ENCODE measurements around the gene MYEOV. TPM values are rescaled to one million over a fixed set of nuclear protein-coding genes. Genes with fewer than 3 reads are reported as not detected.
A peak's percentile ranks its signal among the peaks of the same experiment; 100 is the strongest.

Gene MYEOV
- total RNA-seq, 1 experiment from 2014 or later, result 0.52 TPM

GRCh38 chr11:69307871-69308431 lies 14.0 kb downstream of the MYEOV start:
- Histone ChIP-seq H3K4me1 (no peaks in the 10 kb centered on the region), H3K27me3 (replicated peaks; ENCODE audit: control insufficient read depth, insufficient read depth, low read length) (no peaks in the 10 kb centered on the region), H3K9me3 (no peaks in the 10 kb centered on the region), H3K4me3 (ENCODE audit: low read depth, low read length) (no peak overlapping the region), H3K36me3 (ENCODE audit: control insufficient read depth, insufficient read depth, low read length) (no peaks in the 10 kb centered on the region)
- Mint-ChIP-seq H3K27ac (ENCODE audit: unreplicated experiment) (peak overlapping the region; percentile 3), H3K36me3 (ENCODE audit: insufficient read depth, unreplicated experiment) (no peaks in the 10 kb centered on the region), H3K4me3 (ENCODE audit: unreplicated experiment) (no peak overlapping the region), H3K9me3 (ENCODE audit: unreplicated experiment) (no peaks in the 10 kb centered on the region), H3K27me3 (ENCODE audit: insufficient read depth, unreplicated experiment) (no peaks in the 10 kb centered on the region), H3K4me1 (ENCODE audit: low read depth, unreplicated experiment) (peaks cover 4% of the 10 kb centered on the region)
- TF ChIP-seq, protein P1, sequence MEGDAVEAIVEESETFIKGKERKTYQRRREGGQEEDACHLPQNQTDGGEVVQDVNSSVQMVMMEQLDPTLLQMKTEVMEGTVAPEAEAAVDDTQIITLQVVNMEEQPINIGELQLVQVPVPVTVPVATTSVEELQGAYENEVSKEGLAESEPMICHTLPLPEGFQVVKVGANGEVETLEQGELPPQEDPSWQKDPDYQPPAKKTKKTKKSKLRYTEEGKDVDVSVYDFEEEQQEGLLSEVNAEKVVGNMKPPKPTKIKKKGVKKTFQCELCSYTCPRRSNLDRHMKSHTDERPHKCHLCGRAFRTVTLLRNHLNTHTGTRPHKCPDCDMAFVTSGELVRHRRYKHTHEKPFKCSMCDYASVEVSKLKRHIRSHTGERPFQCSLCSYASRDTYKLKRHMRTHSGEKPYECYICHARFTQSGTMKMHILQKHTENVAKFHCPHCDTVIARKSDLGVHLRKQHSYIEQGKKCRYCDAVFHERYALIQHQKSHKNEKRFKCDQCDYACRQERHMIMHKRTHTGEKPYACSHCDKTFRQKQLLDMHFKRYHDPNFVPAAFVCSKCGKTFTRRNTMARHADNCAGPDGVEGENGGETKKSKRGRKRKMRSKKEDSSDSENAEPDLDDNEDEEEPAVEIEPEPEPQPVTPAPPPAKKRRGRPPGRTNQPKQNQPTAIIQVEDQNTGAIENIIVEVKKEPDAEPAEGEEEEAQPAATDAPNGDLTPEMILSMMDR (IDR thresholded peaks at IDR 0.05; ENCODE audit: insufficient read depth in 1 of 2, low read depth in 1 of 2, low read length in 1 of 2, severe bottlenecking in 1 of 2, unreplicated experiment in 1 of 2), result no peak
- ChIA-PET POLR2A (no interaction called here), CTCF (no interaction called here)
- no TSS peak for BruUV-seq (replicated peaks)
- peak in 1 of 2 experiments; percentile 42 for DNase-seq
- intact Hi-C loops (cut with micrococcal nuclease; ENCODE audit: unreplicated experiment), result no loop called here

DNA sequence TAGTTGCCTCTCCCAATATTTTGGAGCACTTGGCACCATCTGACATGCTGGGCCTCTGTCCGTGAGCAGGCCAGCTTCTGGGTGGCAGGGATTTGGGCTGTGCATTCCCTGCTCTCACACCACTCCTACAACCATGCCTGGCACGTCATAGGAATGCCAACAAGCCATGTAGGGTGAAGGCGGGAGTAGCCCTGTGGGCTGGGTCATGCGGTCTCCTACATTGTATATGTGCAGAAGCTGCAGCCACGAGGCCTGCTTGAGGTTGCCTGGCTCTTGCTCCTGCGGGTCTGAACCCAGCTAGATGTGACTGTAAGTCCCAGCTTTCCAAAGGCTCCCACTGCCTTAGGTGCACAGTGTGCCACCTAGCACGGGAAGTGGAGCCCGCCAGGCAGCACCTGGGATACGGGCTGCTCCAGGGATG lies 14.5 kb downstream of the MYEOV start:
- Mint-ChIP-seq H3K27me3 (ENCODE audit: insufficient read depth, unreplicated experiment) (no peaks in the 10 kb centered on the region), H3K9me3 (ENCODE audit: unreplicated experiment) (no peaks in the 10 kb centered on the region), H3K36me3 (ENCODE audit: insufficient read depth, unreplicated experiment) (no peaks in the 10 kb centered on the region), H3K27ac (ENCODE audit: unreplicated experiment) (peak overlapping the region; percentile 3), H3K4me3 (ENCODE audit: unreplicated experiment) (no peak overlapping the region), H3K4me1 (ENCODE audit: low read depth, unreplicated experiment) (no peaks in the 10 kb centered on the region)
- no TSS peak for BruUV-seq (replicated peaks)
- H3K4me3 ChIP-seq (ENCODE audit: low read depth, low read length), result no peak overlapping the region
- TF ChIP-seq, protein P1 (IDR thresholded peaks at IDR 0.05; ENCODE audit: insufficient read depth in 1 of 2, low read depth in 1 of 2, low read length in 1 of 2, severe bottlenecking in 1 of 2, unreplicated experiment in 1 of 2), result no peak
- H3K27me3 ChIP-seq (replicated peaks; ENCODE audit: control insufficient read depth, insufficient read depth, low read length), result no peaks in the 10 kb centered on the region
- DNase-seq, result peak in 1 of 2 experiments; percentile 27
- no peaks in the 10 kb centered on the region for H3K9me3 ChIP-seq
- ChIA-PET POLR2A (no interaction called here), CTCF (interaction anchor here (0.7 to 1.1 kb wide), 2 partner anchors 10 to 20 kb away, joined by 3 read pairs; no protein-coding TSS in a partner anchor)
- intact Hi-C loops (cut with micrococcal nuclease; ENCODE audit: unreplicated experiment), result no loop called here
- H3K36me3 ChIP-seq (ENCODE audit: control insufficient read depth, insufficient read depth, low read length), result no peaks in the 10 kb centered on the region
- no peaks in the 10 kb centered on the region for H3K4me1 ChIP-seq

DNA sequence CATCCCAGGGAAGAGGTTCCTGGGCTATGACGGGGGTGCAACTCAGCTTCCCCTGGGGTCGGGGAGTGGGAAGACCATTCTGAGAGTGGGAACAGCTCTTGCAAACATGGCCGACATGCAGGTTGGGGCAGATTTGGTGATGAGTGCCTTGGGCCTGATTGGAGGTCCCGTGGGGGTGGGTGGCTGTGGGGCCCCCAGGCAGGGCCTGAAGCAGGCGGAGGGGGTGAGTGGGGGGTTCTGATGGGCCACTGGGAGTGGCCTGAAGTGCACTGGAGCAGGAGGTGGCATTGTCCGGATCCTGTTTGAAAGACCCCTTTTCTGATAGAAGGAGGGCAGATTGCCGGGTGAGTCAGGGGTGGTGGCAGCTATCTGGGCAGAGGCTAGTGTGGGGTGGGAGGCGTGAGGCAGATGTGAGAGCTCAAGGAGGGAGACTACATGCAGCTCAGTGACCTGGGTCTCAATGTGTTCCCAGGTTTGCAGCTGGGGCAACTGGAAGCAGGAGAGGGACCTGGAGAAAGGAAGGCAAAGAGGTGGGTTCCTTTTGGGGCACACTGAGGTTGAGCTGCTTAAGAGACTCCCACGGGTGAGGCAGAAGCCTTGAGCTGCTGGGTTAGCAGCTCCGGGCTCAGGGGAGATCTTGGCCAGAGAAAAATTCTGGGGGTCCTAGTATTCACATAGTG lies 15.1 kb downstream of the MYEOV start:
- intact Hi-C loops (cut with micrococcal nuclease; ENCODE audit: unreplicated experiment), result no loop called here
- POLR2A ChIA-PET, result no interaction called here
- no peaks in the 10 kb centered on the region for H3K27me3 Mint-ChIP-seq (ENCODE audit: insufficient read depth, unreplicated experiment)
- TF ChIP-seq, protein P1 (IDR thresholded peaks at IDR 0.05; ENCODE audit: insufficient read depth in 1 of 2, low read depth in 1 of 2, low read length in 1 of 2, severe bottlenecking in 1 of 2, unreplicated experiment in 1 of 2), result no peak
- no peaks in the 10 kb centered on the region for H3K4me1 ChIP-seq
- no peaks in the 10 kb centered on the region for H3K9me3 ChIP-seq
- H3K4me3 Mint-ChIP-seq (ENCODE audit: unreplicated experiment), result no peak overlapping the region
- CTCF ChIA-PET, result interaction anchor here (0.7 to 1.1 kb wide), 2 partner anchors 10 to 21 kb away, joined by 3 read pairs; no protein-coding TSS in a partner anchor
- H3K27me3 ChIP-seq (replicated peaks; ENCODE audit: control insufficient read depth, insufficient read depth, low read length), result no peaks in the 10 kb centered on the region
- no peaks in the 10 kb centered on the region for H3K36me3 ChIP-seq (ENCODE audit: control insufficient read depth, insufficient read depth, low read length)
- BruUV-seq (replicated peaks), result no TSS peak
- H3K9me3 Mint-ChIP-seq (ENCODE audit: unreplicated experiment), result no peaks in the 10 kb centered on the region
- H3K4me1 Mint-ChIP-seq (ENCODE audit: low read depth, unreplicated experiment), result no peaks in the 10 kb centered on the region
- no peaks in the 10 kb centered on the region for H3K36me3 Mint-ChIP-seq (ENCODE audit: insufficient read depth, unreplicated experiment)
- H3K27ac Mint-ChIP-seq (ENCODE audit: unreplicated experiment), result no peak overlapping the region
- DNase-seq, result peak in 1 of 2 experiments; percentile 30
- H3K4me3 ChIP-seq (ENCODE audit: low read depth, low read length), result no peak overlapping the region

Measured in Caco-2 (cell line).